K562 (cell line): ENCODE measurements around the gene TRAPPC8. TPM values are rescaled to one million over a fixed set of nuclear protein-coding genes. Genes with fewer than 3 reads are reported as not detected.

Experiments used
- KDM4B ChIP-seq, 2 experiments: fragments of 450-650 bp in 1 of 2; sonication (generic) in 1 of 2; IDR thresholded peaks; 2 replicates each; pipeline ENCODE4 v1.6.1; 2016 to 2017; ENCODE audit warnings: borderline replicate concordance in 2 of 2, antibody characterized with exemption in 1 of 2, low read depth in 1 of 2, mild to moderate bottlenecking in 1 of 2
- KLF1 ChIP-seq: fragments of 450-650 bp; IDR thresholded peaks from 2 replicates; pipeline ENCODE4 v1.6.1; 2016; ENCODE audit warnings: missing genetic modification characterization, missing compliant biosample characterization
- MAFF ChIP-seq: IDR thresholded peaks from 2 replicates; pipeline ENCODE4 v1.6.1; 2012; ENCODE audit warnings: low read length, improper control_type of control experiment
- MBD2 ChIP-seq: sonication (generic); IDR thresholded peaks from 2 replicates; pipeline ENCODE4 v1.6.1; 2016; ENCODE audit warnings: low read depth, borderline replicate concordance
- MCM5 ChIP-seq: fragments of 450-650 bp; IDR thresholded peaks from 2 replicates; pipeline ENCODE4 v1.6.1; 2016; ENCODE audit warnings: low read depth
- MEF2D ChIP-seq: conservative IDR thresholded peaks from 2 replicates; pipeline ENCODE4 v1.6.1; 2016; ENCODE audit warnings: low read depth, missing genetic modification characterization, missing compliant biosample characterization
- NCOA1 ChIP-seq: fragments of 450-650 bp; IDR thresholded peaks from 2 replicates; pipeline ENCODE4 v1.6.1; 2016; ENCODE audit warnings: low read depth
- NFE2 ChIP-seq: IDR thresholded peaks from 2 replicates; pipeline ENCODE4 v1.6.1; 2014; ENCODE audit warnings: antibody characterized with exemption, low read depth
- PHB ChIP-seq: fragments of 250-450 bp; sonication (Bioruptor Pico); IDR thresholded peaks from 2 replicates; pipeline ENCODE4 v1.5.0; 2021
- PHF21A ChIP-seq: fragments of 450-650 bp; IDR thresholded peaks from 2 replicates; pipeline ENCODE4 v1.6.1; 2017; ENCODE audit warnings: low read depth, borderline replicate concordance
- PTRF ChIP-seq: fragments of 450-650 bp; IDR thresholded peaks from 2 replicates; pipeline ENCODE4 v1.6.1; 2016; ENCODE audit warnings: mild to moderate bottlenecking, missing genetic modification characterization, missing compliant biosample characterization
- RFX7 ChIP-seq: fragments of 250-450 bp; sonication (Bioruptor Pico); IDR thresholded peaks from 2 replicates; pipeline ENCODE4 v1.5.1; 2021; ENCODE audit warnings: mild to moderate bottlenecking
- RNF2 ChIP-seq: sonication (generic); IDR thresholded peaks from 2 replicates; pipeline ENCODE4 v1.6.1; 2016
- SAFB2 ChIP-seq: fragments of 200-400 bp; formaldehyde crosslinking; IDR thresholded peaks from 2 replicates; pipeline ENCODE4 v1.6.1; 2018; ENCODE audit warnings: borderline replicate concordance, low read length, low read depth, moderate library complexity; ENCODE audit not compliant: severe bottlenecking
- SMAD3 ChIP-seq: fragments of 450-650 bp; formaldehyde crosslinking; conservative IDR thresholded peaks from 2 replicates; pipeline ENCODE4 v1.4.0; 2020; ENCODE audit warnings: mild to moderate bottlenecking
- SMARCC2 ChIP-seq: fragments of 450-650 bp; IDR thresholded peaks from 2 replicates; pipeline ENCODE4 v1.6.1; 2017; ENCODE audit warnings: antibody characterized with exemption, moderate library complexity, mild to moderate bottlenecking, low read depth
- SREBF1 ChIP-seq: fragments of 150-350 bp; IDR thresholded peaks from 2 replicates; pipeline ENCODE4 v1.6.1; 2014; ENCODE audit warnings: antibody characterized with exemption, low read depth, low read length, borderline replicate concordance
- TCF3 ChIP-seq: sonication (generic); formaldehyde crosslinking; IDR thresholded peaks from 2 replicates; pipeline ENCODE4 v1.4.0; 2020; ENCODE audit warnings: mild to moderate bottlenecking, missing genetic modification reagents
- TRIM28 ChIP-seq: fragments of 450-650 bp; IDR thresholded peaks from 2 replicates; pipeline ENCODE4 v1.6.1; 2017
- ZFP1 ChIP-seq: fragments of 450-650 bp; formaldehyde crosslinking; IDR thresholded peaks from 2 replicates; pipeline ENCODE4 v1.4.0; 2020; ENCODE audit warnings: mild to moderate bottlenecking, mixed read lengths
- ZNF124 ChIP-seq: sonication (generic); formaldehyde crosslinking; IDR thresholded peaks from 2 replicates; pipeline ENCODE4 v1.8.1; 2022; ENCODE audit warnings: missing genetic modification reagents
- ZNF232 ChIP-seq: sonication (generic); formaldehyde crosslinking; IDR thresholded peaks from 2 replicates; pipeline ENCODE4 v1.8.0; 2022; ENCODE audit warnings: mild to moderate bottlenecking, missing genetic modification reagents
- ZNF75A ChIP-seq: fragments of 450-650 bp; formaldehyde crosslinking; IDR thresholded peaks from 2 replicates; pipeline ENCODE4 v1.4.0; 2020; ENCODE audit warnings: mild to moderate bottlenecking
- ZNF830 ChIP-seq: fragments of 250-450 bp; sonication (Bioruptor Pico); IDR thresholded peaks from 2 replicates; pipeline ENCODE4 v1.5.0; 2021; ENCODE audit warnings: mild to moderate bottlenecking
- ZZZ3 ChIP-seq: fragments of 450-650 bp; IDR thresholded peaks from 2 replicates; pipeline ENCODE4 v1.6.1; 2016; ENCODE audit warnings: antibody characterized with exemption, mild to moderate bottlenecking, moderate library complexity
- polyA plus RNA-seq, 8 experiments: library from polyadenylated mRNA; depleted of rRNA in 4 of 8; stranded (reverse) in 5 of 8; unstranded in 3 of 8; fragments of >200 nt; fragmentation: Nextera tagmentation in 2 of 8; fragmentation: Illumina TruSeq in 1 of 8; extraction: Ambion mirVana in 2 of 8; extraction: Trizol in 1 of 8; gene quantifications; 2 replicates each; pipeline versions ENCODE4 v1.2.1 to v1.2.3, GENCODE V29; 2011 to 2014; ENCODE audit warnings: inconsistent platforms in 1 of 8, missing spikeins in 1 of 8
- total RNA-seq, 7 experiments: library from RNA; depleted of rRNA in 6 of 7; stranded (reverse); fragments of >200 nt in 6 of 7; fragmentation: Illumina TruSeq in 2 of 7; extraction: Trizol in 2 of 7; gene quantifications; 2 replicates each; pipeline versions ENCODE4 v1.2.1 to v1.2.3, GENCODE V29; 2011 to 2021; ENCODE audit warnings: low replicate concordance in 1 of 7
- TF ChIP-seq, protein P1 (sequence below): sonication (generic); formaldehyde crosslinking; IDR thresholded peaks from 2 replicates; pipeline ENCODE4 v1.8.0; 2022; ENCODE audit warnings: missing genetic modification reagents, mild to moderate bottlenecking, moderate library complexity, borderline replicate concordance
- TF ChIP-seq, protein P2 (sequence below), 2 experiments: fragments of 450-650 bp; IDR thresholded peaks; 2 replicates each; pipeline ENCODE4 v1.6.1; 2018; ENCODE audit warnings: mild to moderate bottlenecking in 2 of 2, low read depth in 1 of 2; ENCODE audit not compliant: partially characterized antibody in 2 of 2

TRAPPC8 gene
- total and polyA plus RNA-seq, 9 of the 15 experiments (the other 6 are each of a cell fraction or from before 2014, with no cell fraction given): 20.1 to 111 (median 35.6) TPM

DNA sequence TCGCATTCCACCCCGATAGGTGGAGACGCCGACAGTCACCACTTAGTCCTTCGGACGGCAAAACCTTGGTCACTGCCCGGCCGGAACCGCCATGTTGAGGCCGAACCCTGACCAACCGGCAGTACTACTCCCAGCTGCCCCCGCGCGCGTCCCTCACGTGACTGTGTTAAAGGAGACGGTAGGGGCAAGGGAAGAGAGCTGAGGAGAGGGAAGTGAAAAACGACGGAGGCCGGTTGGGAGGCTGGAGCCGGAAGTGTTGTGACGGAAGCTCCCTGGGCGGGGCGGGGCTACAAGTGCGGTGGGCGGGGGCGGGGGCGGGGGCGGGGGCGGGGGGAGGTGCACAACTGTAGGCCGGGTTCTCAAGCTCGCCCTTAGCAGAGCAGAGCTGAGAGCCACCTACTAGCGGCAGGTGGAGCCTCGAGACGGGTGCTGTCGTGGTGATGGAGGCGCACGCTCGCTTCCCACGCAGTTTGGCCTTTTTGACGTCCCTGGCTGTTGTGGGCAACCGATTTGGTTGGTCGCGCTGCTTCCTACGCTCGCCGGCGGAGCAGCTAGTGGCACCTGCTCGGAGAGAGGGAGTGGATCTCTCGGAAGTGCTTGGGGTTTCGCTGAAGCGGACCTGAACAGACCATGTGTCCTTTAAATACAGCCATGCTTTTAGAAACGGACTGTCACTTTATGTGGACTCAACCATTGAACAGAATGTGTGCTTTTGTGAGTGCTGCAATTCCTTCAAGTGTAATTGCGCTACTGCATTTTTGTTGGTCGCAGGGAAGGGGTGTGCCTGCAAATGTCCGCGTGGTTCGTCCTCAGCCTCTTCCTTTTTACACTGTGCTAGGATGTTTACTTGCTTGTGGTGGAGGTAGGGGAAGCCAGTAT lies at the start of gene TRAPPC8 (continued):
- TF ChIP-seq ZNF124 (CRISPR knock-in tag) (no peak), ZNF75A (CRISPR knock-in tag) (no peak), MBD2 (peak; percentile 38; the same call in 1 of the 2 replicates), MCM5 (no peak), ZNF830 (CRISPR knock-in tag) (no peak), SMARCC2 (no peak), SAFB2 (no peak), MAFF (no peak), ZFP1 (CRISPR knock-in tag) (peak; percentile 43; the same call in 1 of the 2 replicates), PHF21A (no peak), PTRF (tag) (no peak), NCOA1 (peak; percentile 28; the same call in 1 of the 2 replicates), RNF2 (peak; percentile 42; the same call in 1 of the 2 replicates), ZNF232 (CRISPR knock-in tag) (peak; percentile 82; the same call in 1 of the 2 replicates), PHB (CRISPR knock-in tag) (no peak), SMAD3 (0 out of 2 replicates have a peak, but pooled peaks have one; percentile 32), TCF3 (CRISPR knock-in tag) (no peak), KDM4B (IDR thresholded peaks at IDR 0.05; ENCODE audit: borderline replicate concordance in 2 of 2, low read depth in 1 of 2) (peak in 1 of 2 experiments; percentile 30; a peak in 1 of 4 replicates), RFX7 (CRISPR knock-in tag) (no peak), ZZZ3 (no peak), SREBF1 (0 out of 2 replicates have a peak, but pooled peaks have one; percentile 41), MEF2D (tag) (no peak; the same call in 1 of the 2 replicates), NFE2 (peak; percentile 7; the same call in 1 of the 2 replicates), KLF1 (tag) (no peak), TRIM28 (no peak)
- TF ChIP-seq, protein P1, sequence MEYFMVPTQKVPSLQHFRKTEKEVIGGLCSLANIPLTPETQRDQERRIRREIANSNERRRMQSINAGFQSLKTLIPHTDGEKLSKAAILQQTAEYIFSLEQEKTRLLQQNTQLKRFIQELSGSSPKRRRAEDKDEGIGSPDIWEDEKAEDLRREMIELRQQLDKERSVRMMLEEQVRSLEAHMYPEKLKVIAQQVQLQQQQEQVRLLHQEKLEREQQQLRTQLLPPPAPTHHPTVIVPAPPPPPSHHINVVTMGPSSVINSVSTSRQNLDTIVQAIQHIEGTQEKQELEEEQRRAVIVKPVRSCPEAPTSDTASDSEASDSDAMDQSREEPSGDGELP (CRISPR knock-in tag): peak; percentile 90
- TF ChIP-seq, protein P2, sequence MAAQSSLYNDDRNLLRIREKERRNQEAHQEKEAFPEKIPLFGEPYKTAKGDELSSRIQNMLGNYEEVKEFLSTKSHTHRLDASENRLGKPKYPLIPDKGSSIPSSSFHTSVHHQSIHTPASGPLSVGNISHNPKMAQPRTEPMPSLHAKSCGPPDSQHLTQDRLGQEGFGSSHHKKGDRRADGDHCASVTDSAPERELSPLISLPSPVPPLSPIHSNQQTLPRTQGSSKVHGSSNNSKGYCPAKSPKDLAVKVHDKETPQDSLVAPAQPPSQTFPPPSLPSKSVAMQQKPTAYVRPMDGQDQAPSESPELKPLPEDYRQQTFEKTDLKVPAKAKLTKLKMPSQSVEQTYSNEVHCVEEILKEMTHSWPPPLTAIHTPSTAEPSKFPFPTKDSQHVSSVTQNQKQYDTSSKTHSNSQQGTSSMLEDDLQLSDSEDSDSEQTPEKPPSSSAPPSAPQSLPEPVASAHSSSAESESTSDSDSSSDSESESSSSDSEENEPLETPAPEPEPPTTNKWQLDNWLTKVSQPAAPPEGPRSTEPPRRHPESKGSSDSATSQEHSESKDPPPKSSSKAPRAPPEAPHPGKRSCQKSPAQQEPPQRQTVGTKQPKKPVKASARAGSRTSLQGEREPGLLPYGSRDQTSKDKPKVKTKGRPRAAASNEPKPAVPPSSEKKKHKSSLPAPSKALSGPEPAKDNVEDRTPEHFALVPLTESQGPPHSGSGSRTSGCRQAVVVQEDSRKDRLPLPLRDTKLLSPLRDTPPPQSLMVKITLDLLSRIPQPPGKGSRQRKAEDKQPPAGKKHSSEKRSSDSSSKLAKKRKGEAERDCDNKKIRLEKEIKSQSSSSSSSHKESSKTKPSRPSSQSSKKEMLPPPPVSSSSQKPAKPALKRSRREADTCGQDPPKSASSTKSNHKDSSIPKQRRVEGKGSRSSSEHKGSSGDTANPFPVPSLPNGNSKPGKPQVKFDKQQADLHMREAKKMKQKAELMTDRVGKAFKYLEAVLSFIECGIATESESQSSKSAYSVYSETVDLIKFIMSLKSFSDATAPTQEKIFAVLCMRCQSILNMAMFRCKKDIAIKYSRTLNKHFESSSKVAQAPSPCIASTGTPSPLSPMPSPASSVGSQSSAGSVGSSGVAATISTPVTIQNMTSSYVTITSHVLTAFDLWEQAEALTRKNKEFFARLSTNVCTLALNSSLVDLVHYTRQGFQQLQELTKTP (IDR thresholded peaks at IDR 0.05; ENCODE audit: low read depth in 1 of 2, partially characterized antibody in 2 of 2): peak in 1 of 2 experiments; percentile 83
